K562 (cell line): ENCODE results near the gene DNAH8. TPM values are rescaled to one million over a fixed set of nuclear protein-coding genes. Genes with fewer than 3 reads are reported as not detected.

Experiments
- CXXC5 ChIP-seq: fragments of 250-450 bp; sonication (Bioruptor Pico); IDR thresholded peaks from 2 replicates; pipeline ENCODE4 v1.8.0; 2022; ENCODE audit warnings: inconsistent platforms, mild to moderate bottlenecking, moderate library complexity
- E2F4 ChIP-seq: sonication (generic); formaldehyde crosslinking; IDR thresholded peaks from 2 replicates; pipeline ENCODE4 v1.8.0; 2022; ENCODE audit warnings: mild to moderate bottlenecking, low read depth, missing genetic modification reagents
- FOXM1 ChIP-seq, 2 experiments: fragments of 450-650 bp in 1 of 2; sonication (generic) in 1 of 2; formaldehyde crosslinking in 1 of 2; IDR thresholded peaks; 2 replicates each; pipeline versions ENCODE4 v1.6.1 to v1.9.0; 2017 to 2022; ENCODE audit warnings: low read depth in 2 of 2, mild to moderate bottlenecking in 2 of 2, missing genetic modification reagents in 1 of 2, moderate library complexity in 1 of 2
- HLTF ChIP-seq: fragments of 450-650 bp; IDR thresholded peaks from 2 replicates; pipeline ENCODE4 v1.6.1; 2016
- HOXB6 ChIP-seq: fragments of 250-450 bp; sonication (Bioruptor Pico); IDR thresholded peaks from 2 replicates; pipeline ENCODE4 v1.5.1; 2022; ENCODE audit warnings: mild to moderate bottlenecking, borderline replicate concordance
- ILK ChIP-seq: fragments of 450-650 bp; IDR thresholded peaks from 2 replicates; pipeline ENCODE4 v1.6.1; 2016; ENCODE audit warnings: missing genetic modification characterization, low read depth, mild to moderate bottlenecking, missing compliant biosample characterization, moderate library complexity, borderline replicate concordance
- MAZ ChIP-seq, 2 experiments: fragments of 450-650 bp in 1 of 2; sonication (generic) in 1 of 2; formaldehyde crosslinking; IDR thresholded peaks in 1 of 2; conservative IDR thresholded peaks in 1 of 2; 2 replicates each; pipeline versions ENCODE4 v1.4.0 to v1.5.0; 2020; ENCODE audit warnings: mild to moderate bottlenecking in 1 of 2, missing genetic modification reagents in 1 of 2
- MCM5 ChIP-seq: fragments of 450-650 bp; IDR thresholded peaks from 2 replicates; pipeline ENCODE4 v1.6.1; 2016; ENCODE audit warnings: low read depth
- MTF1 ChIP-seq: fragments of 250-450 bp; sonication (Bioruptor Pico); IDR thresholded peaks from 2 replicates; pipeline ENCODE4 v1.9.0; 2021; ENCODE audit warnings: moderate library complexity, mild to moderate bottlenecking, inconsistent platforms, borderline replicate concordance
- NUFIP1 ChIP-seq: fragments of 450-650 bp; IDR thresholded peaks from 2 replicates; pipeline ENCODE4 v1.6.1; 2018; ENCODE audit not compliant: partially characterized antibody
- PRPF4 ChIP-seq: fragments of 200-400 bp; formaldehyde crosslinking; IDR thresholded peaks from one replicate; pipeline ENCODE4 v1.6.1; 2017; ENCODE audit warnings: low read length, low read depth, mild to moderate bottlenecking; ENCODE audit not compliant: insufficient read depth, poor library complexity, severe bottlenecking
- SMARCE1 ChIP-seq: fragments of 450-650 bp; IDR thresholded peaks from 2 replicates; pipeline ENCODE4 v1.7.1; 2016; ENCODE audit warnings: mild to moderate bottlenecking
- SRSF3 ChIP-seq: fragments of 200-400 bp; formaldehyde crosslinking; IDR thresholded peaks from 2 replicates; pipeline ENCODE4 v1.6.1; 2016; ENCODE audit warnings: mild to moderate bottlenecking, low read length, moderate library complexity; ENCODE audit not compliant: insufficient read depth
- STAG1 ChIP-seq: sonication (generic); formaldehyde crosslinking; IDR thresholded peaks from 2 replicates; pipeline ENCODE4 v1.5.0; 2020; ENCODE audit warnings: missing genetic modification reagents, borderline replicate concordance
- TAF15 ChIP-seq: fragments of 200-400 bp; formaldehyde crosslinking; IDR thresholded peaks from 2 replicates; pipeline ENCODE4 v1.6.1; 2017; ENCODE audit warnings: mild to moderate bottlenecking, low read depth, low read length, moderate library complexity
- TAL1 ChIP-seq: fragments of 450-650 bp; IDR thresholded peaks from 2 replicates; pipeline ENCODE4 v1.6.1; 2016; ENCODE audit warnings: mild to moderate bottlenecking
- TCFL5 ChIP-seq: fragments of 250-450 bp; sonication (Bioruptor Pico); conservative IDR thresholded peaks from 2 replicates; pipeline ENCODE4 v1.6.1; 2021; ENCODE audit warnings: mild to moderate bottlenecking, moderate library complexity, matching md5 sums
- ZFPM2 ChIP-seq: fragments of 250-450 bp; sonication (Bioruptor Pico); IDR thresholded peaks from 2 replicates; pipeline ENCODE4 v1.5.1; 2022; ENCODE audit warnings: mild to moderate bottlenecking
- ZKSCAN3 ChIP-seq: fragments of 250-450 bp; sonication (Bioruptor Pico); IDR thresholded peaks from 2 replicates; pipeline ENCODE4 v1.4.0; 2020
- ZNF175 ChIP-seq: fragments of 200-800 bp; sonication (Bioruptor generic); IDR thresholded peaks from 2 replicates; pipeline ENCODE4 v1.6.1; 2016; ENCODE audit warnings: low read depth, mild to moderate bottlenecking, missing genetic modification characterization, missing compliant biosample characterization
- ZNF197 ChIP-seq: fragments of 200-800 bp; sonication (Bioruptor generic); IDR thresholded peaks from 2 replicates; pipeline ENCODE4 v1.6.1; 2016; ENCODE audit warnings: low read depth, missing genetic modification characterization, missing compliant biosample characterization
- ZNF551 ChIP-seq: fragments of 250-450 bp; sonication (Bioruptor Pico); IDR thresholded peaks from 2 replicates; pipeline ENCODE4 v1.5.0; 2021; ENCODE audit warnings: mild to moderate bottlenecking, moderate library complexity
- ZNF76 ChIP-seq: fragments of 250-450 bp; sonication (Bioruptor Pico); IDR thresholded peaks from 2 replicates; pipeline ENCODE4 v1.4.0; 2020; ENCODE audit warnings: mild to moderate bottlenecking, moderate library complexity, borderline replicate concordance
- polyA plus RNA-seq, 8 experiments: library from polyadenylated mRNA; depleted of rRNA in 4 of 8; stranded (reverse) in 5 of 8; unstranded in 3 of 8; fragments of >200 nt; fragmentation: Nextera tagmentation in 2 of 8; fragmentation: Illumina TruSeq in 1 of 8; extraction: Ambion mirVana in 2 of 8; extraction: Trizol in 1 of 8; gene quantifications; 2 replicates each; pipeline versions ENCODE4 v1.2.1 to v1.2.3, GENCODE V29; 2011 to 2014; ENCODE audit warnings: inconsistent platforms in 1 of 8, missing spikeins in 1 of 8
- total RNA-seq, 7 experiments: library from RNA; depleted of rRNA in 6 of 7; stranded (reverse); fragments of >200 nt in 6 of 7; fragmentation: Illumina TruSeq in 2 of 7; extraction: Trizol in 2 of 7; gene quantifications; 2 replicates each; pipeline versions ENCODE4 v1.2.1 to v1.2.3, GENCODE V29; 2011 to 2021; ENCODE audit warnings: low replicate concordance in 1 of 7
- TF ChIP-seq, protein P1 (sequence below): fragments of 450-650 bp; conservative IDR thresholded peaks from 2 replicates; pipeline ENCODE4 v1.6.1; 2016; ENCODE audit warnings: missing genetic modification characterization, low read depth, mild to moderate bottlenecking, control low read depth, missing compliant biosample characterization
- TF ChIP-seq, protein P2 (sequence below): IDR thresholded peaks from 2 replicates; pipeline ENCODE4 v1.6.1; 2011; ENCODE audit warnings: borderline replicate concordance, low read depth, mild to moderate bottlenecking, moderate library complexity, low read length; ENCODE audit not compliant: insufficient read depth, poor library complexity, severe bottlenecking

DNAH8 gene
- total and polyA plus RNA-seq, 9 of the 15 experiments (the other 6 are each of a cell fraction or from before 2014, with no cell fraction given), result 1.2 to 4.2 (median 2.9) TPM

DNA sequence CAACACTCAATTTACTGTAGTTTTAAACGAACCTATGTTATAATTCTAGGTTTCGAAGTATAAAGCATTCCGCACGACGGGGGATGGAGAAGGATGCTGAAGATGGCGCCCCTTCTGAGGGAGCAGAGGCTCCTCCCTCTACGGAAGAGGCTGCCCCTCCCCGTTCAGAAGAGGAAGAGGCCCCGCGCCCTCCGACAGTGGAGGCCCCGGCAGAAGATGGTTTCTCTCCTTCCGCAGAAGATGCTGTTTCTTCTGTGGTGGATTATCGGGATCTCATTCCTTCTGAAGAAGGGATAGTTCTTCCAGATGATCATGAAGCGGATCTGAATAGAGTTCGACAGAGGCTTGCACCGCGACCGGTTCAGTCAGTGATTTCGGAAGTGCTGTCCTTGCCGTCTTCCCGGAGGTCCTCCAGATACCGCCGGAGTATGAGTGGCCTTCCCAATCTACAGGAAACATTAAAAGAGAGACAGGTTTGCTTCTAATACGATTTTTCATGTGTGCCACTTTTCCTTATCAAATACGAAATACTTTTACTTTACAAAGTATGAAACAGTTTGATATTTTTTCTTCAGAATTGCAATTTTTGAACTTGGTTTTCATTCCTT is 7.7 kb downstream of the DNAH8 start (continued):
- TF ChIP-seq, protein P1, sequence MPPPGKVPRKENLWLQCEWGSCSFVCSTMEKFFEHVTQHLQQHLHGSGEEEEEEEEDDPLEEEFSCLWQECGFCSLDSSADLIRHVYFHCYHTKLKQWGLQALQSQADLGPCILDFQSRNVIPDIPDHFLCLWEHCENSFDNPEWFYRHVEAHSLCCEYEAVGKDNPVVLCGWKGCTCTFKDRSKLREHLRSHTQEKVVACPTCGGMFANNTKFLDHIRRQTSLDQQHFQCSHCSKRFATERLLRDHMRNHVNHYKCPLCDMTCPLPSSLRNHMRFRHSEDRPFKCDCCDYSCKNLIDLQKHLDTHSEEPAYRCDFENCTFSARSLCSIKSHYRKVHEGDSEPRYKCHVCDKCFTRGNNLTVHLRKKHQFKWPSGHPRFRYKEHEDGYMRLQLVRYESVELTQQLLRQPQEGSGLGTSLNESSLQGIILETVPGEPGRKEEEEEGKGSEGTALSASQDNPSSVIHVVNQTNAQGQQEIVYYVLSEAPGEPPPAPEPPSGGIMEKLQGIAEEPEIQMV (tag), result no peak
- no peak for TF ChIP-seq MCM5
- TF ChIP-seq ZNF551, result no peak
- TF ChIP-seq TCFL5 (CRISPR knock-in tag), result no peak
- no peak for TF ChIP-seq ZKSCAN3 (CRISPR knock-in tag)
- no peak for TF ChIP-seq ZNF175 (CRISPR knock-in tag)
- TF ChIP-seq STAG1 (CRISPR knock-in tag), result no peak
- no peak for TF ChIP-seq NUFIP1
- peak; percentile 39; the same call in 1 of the 2 replicates for TF ChIP-seq CXXC5 (CRISPR knock-in tag)
- no peak for TF ChIP-seq PRPF4
- no peak for TF ChIP-seq MTF1 (CRISPR knock-in tag)
- TF ChIP-seq ZNF197 (CRISPR knock-in tag), result no peak
- no peak for TF ChIP-seq HLTF
- no peak for TF ChIP-seq TAL1
- TF ChIP-seq FOXM1 (IDR thresholded peaks at IDR 0.05; ENCODE audit: low read depth), result no peak
- TF ChIP-seq FOXM1 (CRISPR knock-in tag; IDR thresholded peaks at IDR 0.05; ENCODE audit: low read depth), result no peak
- peak; percentile 50 to 90; a peak in 3 of 4 replicates for TF ChIP-seq MAZ (CRISPR knock-in tag; conservative IDR thresholded peaks at IDR 0.05 in 1 of 2, IDR thresholded peaks at IDR 0.05 in 1 of 2)
- TF ChIP-seq HOXB6 (CRISPR knock-in tag), result no peak
- no peak for TF ChIP-seq E2F4 (CRISPR knock-in tag)
- TF ChIP-seq, protein P2, sequence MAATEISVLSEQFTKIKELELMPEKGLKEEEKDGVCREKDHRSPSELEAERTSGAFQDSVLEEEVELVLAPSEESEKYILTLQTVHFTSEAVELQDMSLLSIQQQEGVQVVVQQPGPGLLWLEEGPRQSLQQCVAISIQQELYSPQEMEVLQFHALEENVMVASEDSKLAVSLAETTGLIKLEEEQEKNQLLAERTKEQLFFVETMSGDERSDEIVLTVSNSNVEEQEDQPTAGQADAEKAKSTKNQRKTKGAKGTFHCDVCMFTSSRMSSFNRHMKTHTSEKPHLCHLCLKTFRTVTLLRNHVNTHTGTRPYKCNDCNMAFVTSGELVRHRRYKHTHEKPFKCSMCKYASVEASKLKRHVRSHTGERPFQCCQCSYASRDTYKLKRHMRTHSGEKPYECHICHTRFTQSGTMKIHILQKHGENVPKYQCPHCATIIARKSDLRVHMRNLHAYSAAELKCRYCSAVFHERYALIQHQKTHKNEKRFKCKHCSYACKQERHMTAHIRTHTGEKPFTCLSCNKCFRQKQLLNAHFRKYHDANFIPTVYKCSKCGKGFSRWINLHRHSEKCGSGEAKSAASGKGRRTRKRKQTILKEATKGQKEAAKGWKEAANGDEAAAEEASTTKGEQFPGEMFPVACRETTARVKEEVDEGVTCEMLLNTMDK, result no peak
- no peak for TF ChIP-seq TAF15
- peak; percentile 42; the same call in 1 of the 2 replicates for TF ChIP-seq SMARCE1
- no peak for TF ChIP-seq ILK
- TF ChIP-seq ZNF76 (CRISPR knock-in tag), result no peak
- TF ChIP-seq SRSF3, result no peak
- TF ChIP-seq ZFPM2 (CRISPR knock-in tag), result no peak
